MM.1S (cell line): ENCODE data around the gene BRF1.
"Not testable (repeated sequence)": the region's sequence is repeated elsewhere in the genome, so short reads cannot be mapped to it uniquely, and the experiment has no call there.

ENCODE experiments used
- DNase-seq: peaks from one replicate; pipeline ENCODE4 v3.0.0-alpha.2; 2015
- H2AFZ ChIP-seq: fragments of 300-600 bp; sonication (generic); 2 replicates; pipeline ENCODE4 v1.6.0; 2016; ENCODE audit warnings: antibody characterized with exemption, low read length
- H3F3A ChIP-seq: fragments of 300-600 bp; sonication (generic); 2 replicates; pipeline ENCODE4 v1.6.1; 2016; ENCODE audit warnings: mild to moderate bottlenecking, antibody characterized with exemption, low read length, moderate library complexity, mixed read lengths; ENCODE audit not compliant: insufficient read depth
- H3K27ac ChIP-seq: fragments of 300-600 bp; sonication (generic); 2 replicates; pipeline ENCODE4 v1.5.1; 2016; ENCODE audit warnings: mild to moderate bottlenecking, low read length
- H3K27me3 ChIP-seq: fragments of 300-600 bp; sonication (generic); replicated peaks from 2 replicates; pipeline ENCODE4 v1.6.0; 2016; ENCODE audit warnings: low read length; ENCODE audit not compliant: insufficient read depth
- H3K36me3 ChIP-seq: fragments of 300-600 bp; sonication (generic); replicated peaks from 2 replicates; pipeline ENCODE4 v1.6.1; 2016; ENCODE audit warnings: mild to moderate bottlenecking, low read length, mixed read lengths; ENCODE audit not compliant: insufficient read depth
- H3K4me1 ChIP-seq: fragments of 300-600 bp; sonication (generic); 2 replicates; pipeline ENCODE4 v1.6.1; 2016; ENCODE audit warnings: low read length, mixed read lengths
- H3K4me2 ChIP-seq: fragments of 300-600 bp; sonication (generic); 2 replicates; pipeline ENCODE4 v1.6.0; 2016; ENCODE audit warnings: low read depth, low read length
- H3K4me3 ChIP-seq: fragments of 300-600 bp; sonication (generic); 2 replicates; pipeline ENCODE4 v1.5.1; 2016; ENCODE audit warnings: low read length, mixed read lengths
- H3K79me2 ChIP-seq: fragments of 300-600 bp; sonication (generic); 2 replicates; pipeline ENCODE4 v1.6.1; 2016; ENCODE audit warnings: mixed run types, low read length, mixed read lengths
- H3K9ac ChIP-seq: fragments of 300-600 bp; sonication (generic); 2 replicates; pipeline ENCODE4 v1.6.1; 2016; ENCODE audit warnings: low read length, mixed read lengths
- H3K9me2 ChIP-seq: fragments of 300-600 bp; sonication (generic); replicated peaks from 2 replicates; pipeline ENCODE4 v1.6.1; 2016; ENCODE audit warnings: mild to moderate bottlenecking, low read length, mixed read lengths; ENCODE audit not compliant: insufficient read depth
- H3K9me3 ChIP-seq: fragments of 300-600 bp; sonication (generic); replicated peaks from 2 replicates; pipeline ENCODE4 v1.6.1; 2016; ENCODE audit warnings: mild to moderate bottlenecking, low read length, mixed read lengths; ENCODE audit not compliant: insufficient read depth
- H4K20me1 ChIP-seq: fragments of 300-600 bp; sonication (generic); 2 replicates; pipeline ENCODE4 v1.6.1; 2016; ENCODE audit warnings: mild to moderate bottlenecking, low read length, moderate library complexity, mixed read lengths; ENCODE audit not compliant: insufficient read depth
- CTCF ChIP-seq: fragments of 300-600 bp; sonication (generic); IDR thresholded peaks from 2 replicates; pipeline ENCODE4 v1.5.1; 2016; ENCODE audit warnings: antibody characterized with exemption, low read length, mixed read lengths
- EZH2 ChIP-seq: fragments of 300-600 bp; sonication (generic); optimal IDR thresholded peaks from 2 replicates; pipeline ENCODE3; 2017; ENCODE audit warnings: low read depth, mild to moderate bottlenecking, antibody characterized with exemption, low read length, mixed read lengths
- EZH2phosphoT487 ChIP-seq: fragments of 300-600 bp; sonication (generic); IDR thresholded peaks from 2 replicates; pipeline ENCODE4 v1.6.1; 2018; ENCODE audit warnings: antibody characterized with exemption, low read length

BRF1 gene

DNA sequence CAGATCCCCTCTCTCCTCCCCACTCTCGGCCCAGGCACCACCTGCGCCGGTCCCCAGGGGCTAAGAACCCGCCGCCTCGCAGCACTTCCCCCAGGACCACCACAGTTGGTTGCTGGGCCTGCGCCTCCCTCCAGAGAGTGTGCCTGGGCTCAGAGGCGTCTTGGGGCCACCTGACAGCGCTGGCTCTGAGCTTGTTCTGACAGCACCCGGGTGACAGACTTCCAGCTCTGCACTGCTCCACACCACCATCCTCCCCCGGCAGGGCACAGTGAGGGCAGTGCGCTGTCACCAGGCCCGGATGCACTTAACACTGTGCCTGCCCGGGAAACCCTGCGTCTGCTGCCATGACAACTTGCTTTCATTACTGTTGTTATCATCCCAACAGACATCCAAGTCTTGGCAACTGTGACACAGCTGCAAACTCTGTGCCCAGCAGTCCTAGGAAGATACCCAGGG, 6.6 kb downstream of the BRF1 start:
- Histone ChIP-seq H3K4me1 (no peaks in the 10 kb centered on the region), H3K79me2 (peaks cover 57% of the 10 kb centered on the region), H3K4me2 (no peak overlapping the region), H3K9ac (no peak overlapping the region), H2AFZ (no peak overlapping the region), H3K27me3 (no peaks in the 10 kb centered on the region), H3F3A (no peaks in the 10 kb centered on the region), H3K9me3 (no peaks in the 10 kb centered on the region), H3K4me3 (no peak overlapping the region), H3K36me3 (no peaks in the 10 kb centered on the region), H3K9me2 (no peaks in the 10 kb centered on the region), H4K20me1 (no peaks in the 10 kb centered on the region), H3K27ac (no peak overlapping the region)
- DNase-seq: no peak
- TF ChIP-seq EZH2: no peak
- no peak for TF ChIP-seq CTCF
- no peak for TF ChIP-seq EZH2phosphoT487

- Histone ChIP-seq H3K4me1 (no peaks in the 10 kb centered on the region), H3K4me2 (no peak overlapping the region), H3K9ac (no peak overlapping the region), H3K4me3 (no peak overlapping the region), H3K27me3 (no peaks in the 10 kb centered on the region), H3F3A (no peaks in the 10 kb centered on the region), H3K9me3 (no peaks in the 10 kb centered on the region), H2AFZ (no peak overlapping the region), H3K79me2 (peaks cover 50% of the 10 kb centered on the region), H3K27ac (no peak overlapping the region), H3K36me3 (no peaks in the 10 kb centered on the region), H3K9me2 (no peaks in the 10 kb centered on the region), H4K20me1 (no peaks in the 10 kb centered on the region)
- no peak for TF ChIP-seq EZH2
- no peak for TF ChIP-seq CTCF
- TF ChIP-seq EZH2phosphoT487: no peak
- DNase-seq: no peak
Measured at GRCh38 chr14:105292826-105293711, 7.7 kb downstream of the BRF1 start.

DNA sequence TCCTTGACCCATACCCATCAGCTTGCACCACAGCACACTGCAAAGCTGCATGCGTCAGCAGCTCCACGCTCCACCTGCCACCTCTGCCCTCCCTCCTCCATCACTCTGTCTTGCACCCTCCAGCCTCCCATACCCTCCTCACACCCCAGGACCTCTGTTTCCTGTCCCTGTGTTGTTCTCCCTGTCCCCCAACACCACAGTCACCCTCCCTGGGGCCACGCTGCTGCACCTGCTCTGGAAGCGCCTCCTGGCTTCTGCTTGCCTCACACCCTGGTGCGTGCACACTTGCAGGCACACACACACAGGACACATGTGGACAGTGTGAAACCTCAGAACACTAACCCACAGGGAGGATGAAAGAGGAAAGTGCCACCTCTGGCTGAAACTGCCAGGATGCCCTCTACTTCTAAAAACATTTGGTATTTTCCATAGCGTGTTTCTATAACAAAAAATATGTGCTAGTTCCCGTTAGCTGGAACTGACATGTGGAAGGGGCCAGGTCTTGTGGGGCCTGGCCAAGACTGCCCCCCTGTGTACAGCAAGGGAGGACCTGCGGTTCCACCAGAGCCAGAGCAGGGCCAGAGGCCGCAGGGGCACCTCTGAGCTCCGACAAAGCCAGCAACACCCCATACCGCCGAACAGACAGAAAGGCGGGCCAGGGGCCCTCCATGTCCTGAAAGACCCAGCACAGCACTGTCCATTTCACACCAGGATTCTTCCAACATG, 10.0 kb downstream of the BRF1 start:
- Histone ChIP-seq H3K27ac (no peak overlapping the region), H3K79me2 (peaks cover 40% of the 10 kb centered on the region), H3F3A (no peaks in the 10 kb centered on the region), H3K36me3 (no peaks in the 10 kb centered on the region), H3K4me3 (no peak overlapping the region), H2AFZ (no peak overlapping the region), H3K9me3 (no peaks in the 10 kb centered on the region), H4K20me1 (no peaks in the 10 kb centered on the region), H3K9me2 (no peaks in the 10 kb centered on the region), H3K4me2 (no peak overlapping the region), H3K4me1 (no peaks in the 10 kb centered on the region), H3K9ac (no peak overlapping the region), H3K27me3 (no peaks in the 10 kb centered on the region)
- no peak for DNase-seq
- TF ChIP-seq EZH2 (no peak), CTCF (no peak), EZH2phosphoT487 (no peak)

- not testable (repeated sequence) for H3K27me3 ChIP-seq
- H3K79me2 ChIP-seq: peaks cover 28% of the 10 kb centered on the region
Measured at GRCh38 chr14:105288936-105289335, 11.9 kb downstream of the BRF1 start.

More at GRCh38 chr14:105288936-105289335, 11.9 kb downstream of the BRF1 start:
- not testable (repeated sequence) for H3K9me2 ChIP-seq, H3K4me1 ChIP-seq, H4K20me1 ChIP-seq, H3K4me3 ChIP-seq, DNase-seq, H3K27ac ChIP-seq, H3F3A ChIP-seq, H3K9ac ChIP-seq, H3K36me3 ChIP-seq, H2AFZ ChIP-seq, H3K4me2 ChIP-seq, H3K9me3 ChIP-seq
